Measurements from ENCODE around the gene RPL13. TPM values are rescaled to one million over a fixed set of nuclear protein-coding genes. Genes with fewer than 3 reads are reported as not detected.

The RPL13 gene
- total and polyA plus RNA-seq, 9 of the 15 experiments (the other 6 are each of a cell fraction or from before 2014, with no cell fraction given): 227 to 6,042 (median 1,633) TPM

DNA sequence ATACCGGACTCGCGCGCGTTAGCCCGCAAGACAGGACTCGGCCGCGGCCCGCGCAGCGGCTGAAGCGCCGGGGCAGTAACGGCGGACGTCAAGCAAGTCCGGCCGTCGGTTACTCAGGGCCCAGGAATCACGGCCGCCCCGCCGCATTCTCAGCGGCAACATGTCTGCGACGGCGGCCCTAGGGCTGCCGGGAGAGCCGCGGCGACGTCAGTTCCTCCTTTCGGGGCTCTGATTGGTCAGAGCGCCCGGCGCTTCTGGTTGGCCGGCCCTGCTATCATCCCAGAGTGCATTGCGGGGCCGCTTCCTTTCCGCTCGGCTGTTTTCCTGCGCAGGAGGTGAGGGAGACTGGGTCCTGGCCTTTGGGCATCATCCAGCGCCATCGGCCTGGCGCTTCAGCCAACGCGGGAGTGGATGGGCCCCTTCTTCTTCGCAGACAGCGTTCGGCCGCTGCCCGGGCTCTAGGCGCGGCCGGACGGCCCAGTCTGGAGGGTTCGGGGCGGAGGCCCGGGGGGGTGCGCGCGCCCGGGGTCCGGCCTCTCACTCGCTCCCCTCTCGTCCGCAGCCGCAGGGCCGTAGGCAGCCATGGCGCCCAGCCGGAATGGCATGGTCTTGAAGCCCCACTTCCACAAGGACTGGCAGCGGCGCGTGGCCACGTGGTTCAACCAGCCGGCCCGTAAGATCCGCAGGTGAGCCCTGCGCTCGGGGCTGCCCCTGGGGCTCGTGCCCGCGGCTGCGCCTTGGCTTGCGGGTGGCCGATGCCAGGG lies at the start of gene RPL13 (continued):
- TF ChIP-seq, protein P1, sequence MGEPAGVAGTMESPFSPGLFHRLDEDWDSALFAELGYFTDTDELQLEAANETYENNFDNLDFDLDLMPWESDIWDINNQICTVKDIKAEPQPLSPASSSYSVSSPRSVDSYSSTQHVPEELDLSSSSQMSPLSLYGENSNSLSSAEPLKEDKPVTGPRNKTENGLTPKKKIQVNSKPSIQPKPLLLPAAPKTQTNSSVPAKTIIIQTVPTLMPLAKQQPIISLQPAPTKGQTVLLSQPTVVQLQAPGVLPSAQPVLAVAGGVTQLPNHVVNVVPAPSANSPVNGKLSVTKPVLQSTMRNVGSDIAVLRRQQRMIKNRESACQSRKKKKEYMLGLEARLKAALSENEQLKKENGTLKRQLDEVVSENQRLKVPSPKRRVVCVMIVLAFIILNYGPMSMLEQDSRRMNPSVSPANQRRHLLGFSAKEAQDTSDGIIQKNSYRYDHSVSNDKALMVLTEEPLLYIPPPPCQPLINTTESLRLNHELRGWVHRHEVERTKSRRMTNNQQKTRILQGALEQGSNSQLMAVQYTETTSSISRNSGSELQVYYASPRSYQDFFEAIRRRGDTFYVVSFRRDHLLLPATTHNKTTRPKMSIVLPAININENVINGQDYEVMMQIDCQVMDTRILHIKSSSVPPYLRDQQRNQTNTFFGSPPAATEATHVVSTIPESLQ (CRISPR knock-in tag; IDR thresholded peaks at IDR 0.05): peak; percentile 65; the same call in 1 of the 2 replicates
- TF ChIP-seq TRIM24 (IDR thresholded peaks at IDR 0.05) (peak in 1 of 2 experiments; percentile 46; a peak in 1 of 4 replicates), E4F1 (CRISPR knock-in tag; IDR thresholded peaks at IDR 0.05; ENCODE audit: borderline replicate concordance) (no peak), NR4A1 (CRISPR knock-in tag; IDR thresholded peaks at IDR 0.05) (no peak), NR4A1 (tag; IDR thresholded peaks at IDR 0.05) (0 out of 2 replicates have a peak, but pooled peaks have one; percentile 41), RNF2 (IDR thresholded peaks at IDR 0.05) (peak; percentile 74; the same call in 1 of the 2 replicates), CCNT2 (IDR thresholded peaks at IDR 0.05; ENCODE audit: borderline replicate concordance, extremely low read depth, insufficient read length, low read depth, low read length) (peak; percentile 85), DDX20 (tag; IDR thresholded peaks at IDR 0.05; ENCODE audit: low read depth) (no peak), ZNF518B (CRISPR knock-in tag; IDR thresholded peaks at IDR 0.05) (no peak), ZC3H4 (CRISPR knock-in tag; IDR thresholded peaks at IDR 0.05; ENCODE audit: borderline replicate concordance) (peak; percentile 90; the same call in 1 of the 2 replicates), ZNF239 (CRISPR knock-in tag; IDR thresholded peaks at IDR 0.05) (no peak), ARID2 (IDR thresholded peaks at IDR 0.05) (no peak), TOE1 (IDR thresholded peaks at IDR 0.05; ENCODE audit: borderline replicate concordance) (peak; percentile 53; the same call in 1 of the 2 replicates), TOE1 (CRISPR knock-in tag; IDR thresholded peaks at IDR 0.05; ENCODE audit: borderline replicate concordance, low read depth) (no peak), RBM39 (optimal IDR thresholded peaks at IDR 0.05; ENCODE audit: low read depth, low read length) (no peak)
- TF ChIP-seq, protein P2, sequence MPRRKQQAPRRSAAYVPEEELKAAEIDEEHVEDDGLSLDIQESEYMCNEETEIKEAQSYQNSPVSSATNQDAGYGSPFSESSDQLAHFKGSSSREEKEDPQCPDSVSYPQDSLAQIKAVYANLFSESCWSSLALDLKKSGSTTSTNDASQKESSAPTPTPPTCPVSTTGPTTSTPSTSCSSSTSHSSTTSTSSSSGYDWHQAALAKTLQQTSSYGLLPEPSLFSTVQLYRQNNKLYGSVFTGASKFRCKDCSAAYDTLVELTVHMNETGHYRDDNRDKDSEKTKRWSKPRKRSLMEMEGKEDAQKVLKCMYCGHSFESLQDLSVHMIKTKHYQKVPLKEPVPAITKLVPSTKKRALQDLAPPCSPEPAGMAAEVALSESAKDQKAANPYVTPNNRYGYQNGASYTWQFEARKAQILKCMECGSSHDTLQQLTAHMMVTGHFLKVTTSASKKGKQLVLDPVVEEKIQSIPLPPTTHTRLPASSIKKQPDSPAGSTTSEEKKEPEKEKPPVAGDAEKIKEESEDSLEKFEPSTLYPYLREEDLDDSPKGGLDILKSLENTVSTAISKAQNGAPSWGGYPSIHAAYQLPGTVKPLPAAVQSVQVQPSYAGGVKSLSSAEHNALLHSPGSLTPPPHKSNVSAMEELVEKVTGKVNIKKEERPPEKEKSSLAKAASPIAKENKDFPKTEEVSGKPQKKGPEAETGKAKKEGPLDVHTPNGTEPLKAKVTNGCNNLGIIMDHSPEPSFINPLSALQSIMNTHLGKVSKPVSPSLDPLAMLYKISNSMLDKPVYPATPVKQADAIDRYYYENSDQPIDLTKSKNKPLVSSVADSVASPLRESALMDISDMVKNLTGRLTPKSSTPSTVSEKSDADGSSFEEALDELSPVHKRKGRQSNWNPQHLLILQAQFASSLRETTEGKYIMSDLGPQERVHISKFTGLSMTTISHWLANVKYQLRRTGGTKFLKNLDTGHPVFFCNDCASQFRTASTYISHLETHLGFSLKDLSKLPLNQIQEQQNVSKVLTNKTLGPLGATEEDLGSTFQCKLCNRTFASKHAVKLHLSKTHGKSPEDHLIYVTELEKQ (CRISPR knock-in tag; IDR thresholded peaks at IDR 0.05): no peak
